SK-N-SH treated with all-trans-retinoic acid at 6 μM for 48 hours (cell line): ENCODE results near the gene OSBPL2.

Source experiments
- ARNTL ChIP-seq: fragments of 450-650 bp; formaldehyde crosslinking; IDR thresholded peaks from 2 replicates; pipeline ENCODE4 v1.5.0; 2020; ENCODE audit warnings: low read depth, mild to moderate bottlenecking, moderate library complexity, borderline replicate concordance
- ISL1 ChIP-seq: fragments of 250-450 bp; sonication (Bioruptor Pico); IDR thresholded peaks from 2 replicates; pipeline ENCODE4 v2.1.2; 2022; ENCODE audit warnings: mild to moderate bottlenecking, moderate library complexity
- PPARA ChIP-seq: fragments of 250-450 bp; sonication (Bioruptor Pico); IDR thresholded peaks from 2 replicates; pipeline ENCODE4 v1.5.0; 2020; ENCODE audit warnings: mild to moderate bottlenecking, borderline replicate concordance
- RARB ChIP-seq: fragments of 250-450 bp; sonication (Bioruptor Pico); IDR thresholded peaks from 2 replicates; pipeline ENCODE4 v1.8.0; 2021; ENCODE audit warnings: mild to moderate bottlenecking, moderate library complexity
- SNAI2 ChIP-seq: fragments of 250-450 bp; sonication (Bioruptor Pico); IDR thresholded peaks from 2 replicates; pipeline ENCODE4 v1.5.0; 2020; ENCODE audit warnings: mild to moderate bottlenecking, moderate library complexity
- TCF4 ChIP-seq: fragments of 250-450 bp; sonication (Bioruptor Pico); IDR thresholded peaks from 2 replicates; pipeline ENCODE4 v1.8.0; 2021; ENCODE audit warnings: mild to moderate bottlenecking, moderate library complexity, borderline replicate concordance
- TOX ChIP-seq: fragments of 250-450 bp; sonication (Bioruptor Pico); IDR thresholded peaks from 2 replicates; pipeline ENCODE4 v1.8.0; 2021; ENCODE audit warnings: mild to moderate bottlenecking, moderate library complexity, borderline replicate concordance
- ZFP3 ChIP-seq: fragments of 250-450 bp; sonication (Bioruptor Pico); IDR thresholded peaks from 2 replicates; pipeline ENCODE4 v1.5.0; 2020; ENCODE audit warnings: mild to moderate bottlenecking, moderate library complexity
- ZFP30 ChIP-seq: fragments of 450-650 bp; formaldehyde crosslinking; IDR thresholded peaks from 2 replicates; pipeline ENCODE4 v1.5.0; 2022; ENCODE audit warnings: mild to moderate bottlenecking, moderate library complexity
- ZNF70 ChIP-seq: fragments of 450-650 bp; formaldehyde crosslinking; IDR thresholded peaks from 2 replicates; pipeline ENCODE4 v1.5.0; 2020; ENCODE audit warnings: mild to moderate bottlenecking, moderate library complexity
- TF ChIP-seq, protein P1 (sequence below): fragments of 250-450 bp; sonication (Bioruptor Pico); IDR thresholded peaks from 2 replicates; pipeline ENCODE4 v1.5.1; 2021; ENCODE audit warnings: mild to moderate bottlenecking, moderate library complexity
- TF ChIP-seq, protein P2 (sequence below): fragments of 250-450 bp; sonication (Bioruptor Pico); IDR thresholded peaks from 2 replicates; pipeline ENCODE4 v1.5.1; 2020; ENCODE audit warnings: low read depth, mild to moderate bottlenecking, moderate library complexity
- TF ChIP-seq, protein P3 (sequence below): fragments of 250-450 bp; sonication (Bioruptor Pico); IDR thresholded peaks from 2 replicates; pipeline ENCODE4 v1.5.0; 2020; ENCODE audit warnings: mild to moderate bottlenecking, moderate library complexity
- TF ChIP-seq, protein P4 (sequence below): fragments of 250-450 bp; sonication (Bioruptor Pico); IDR thresholded peaks from 2 replicates; pipeline ENCODE4 v1.8.0; 2020; ENCODE audit warnings: mild to moderate bottlenecking, moderate library complexity, borderline replicate concordance

DNA sequence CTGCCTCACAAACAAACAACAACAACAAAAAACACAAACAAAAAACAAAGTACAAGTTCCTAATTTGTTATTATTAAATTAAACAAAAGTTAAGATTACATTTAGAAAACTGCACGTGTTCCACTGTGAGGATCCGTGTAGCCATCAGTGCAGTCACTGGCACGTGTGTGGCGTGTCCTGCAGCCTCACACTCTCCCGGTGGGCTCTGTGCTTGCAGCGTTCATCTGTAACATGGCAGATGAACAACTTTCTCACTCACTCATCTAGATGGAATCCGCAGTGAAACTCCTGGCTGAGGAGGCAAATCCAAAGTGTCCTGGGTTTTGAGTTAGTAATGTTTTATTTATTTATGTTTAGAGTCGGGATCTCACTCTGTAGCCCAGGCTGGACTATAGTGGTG lies 51.6 kb downstream of the OSBPL2 start:
- no peak for TF ChIP-seq TOX (CRISPR knock-in tag)
- no peak for TF ChIP-seq ZFP3 (CRISPR knock-in tag)
- TF ChIP-seq, protein P1, sequence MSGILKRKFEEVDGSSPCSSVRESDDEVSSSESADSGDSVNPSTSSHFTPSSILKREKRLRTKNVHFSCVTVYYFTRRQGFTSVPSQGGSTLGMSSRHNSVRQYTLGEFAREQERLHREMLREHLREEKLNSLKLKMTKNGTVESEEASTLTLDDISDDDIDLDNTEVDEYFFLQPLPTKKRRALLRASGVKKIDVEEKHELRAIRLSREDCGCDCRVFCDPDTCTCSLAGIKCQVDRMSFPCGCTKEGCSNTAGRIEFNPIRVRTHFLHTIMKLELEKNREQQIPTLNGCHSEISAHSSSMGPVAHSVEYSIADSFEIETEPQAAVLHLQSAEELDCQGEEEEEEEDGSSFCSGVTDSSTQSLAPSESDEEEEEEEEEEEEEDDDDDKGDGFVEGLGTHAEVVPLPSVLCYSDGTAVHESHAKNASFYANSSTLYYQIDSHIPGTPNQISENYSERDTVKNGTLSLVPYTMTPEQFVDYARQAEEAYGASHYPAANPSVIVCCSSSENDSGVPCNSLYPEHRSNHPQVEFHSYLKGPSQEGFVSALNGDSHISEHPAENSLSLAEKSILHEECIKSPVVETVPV (CRISPR knock-in tag): no peak
- TF ChIP-seq, protein P2, sequence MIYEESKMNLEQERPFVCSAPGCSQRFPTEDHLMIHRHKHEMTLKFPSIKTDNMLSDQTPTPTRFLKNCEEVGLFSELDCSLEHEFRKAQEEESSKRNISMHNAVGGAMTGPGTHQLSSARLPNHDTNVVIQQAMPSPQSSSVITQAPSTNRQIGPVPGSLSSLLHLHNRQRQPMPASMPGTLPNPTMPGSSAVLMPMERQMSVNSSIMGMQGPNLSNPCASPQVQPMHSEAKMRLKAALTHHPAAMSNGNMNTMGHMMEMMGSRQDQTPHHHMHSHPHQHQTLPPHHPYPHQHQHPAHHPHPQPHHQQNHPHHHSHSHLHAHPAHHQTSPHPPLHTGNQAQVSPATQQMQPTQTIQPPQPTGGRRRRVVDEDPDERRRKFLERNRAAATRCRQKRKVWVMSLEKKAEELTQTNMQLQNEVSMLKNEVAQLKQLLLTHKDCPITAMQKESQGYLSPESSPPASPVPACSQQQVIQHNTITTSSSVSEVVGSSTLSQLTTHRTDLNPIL: no peak
- no peak for TF ChIP-seq ZFP30 (CRISPR knock-in tag)
- no peak for TF ChIP-seq SNAI2 (CRISPR knock-in tag)
- TF ChIP-seq ARNTL: no peak
- TF ChIP-seq, protein P3, sequence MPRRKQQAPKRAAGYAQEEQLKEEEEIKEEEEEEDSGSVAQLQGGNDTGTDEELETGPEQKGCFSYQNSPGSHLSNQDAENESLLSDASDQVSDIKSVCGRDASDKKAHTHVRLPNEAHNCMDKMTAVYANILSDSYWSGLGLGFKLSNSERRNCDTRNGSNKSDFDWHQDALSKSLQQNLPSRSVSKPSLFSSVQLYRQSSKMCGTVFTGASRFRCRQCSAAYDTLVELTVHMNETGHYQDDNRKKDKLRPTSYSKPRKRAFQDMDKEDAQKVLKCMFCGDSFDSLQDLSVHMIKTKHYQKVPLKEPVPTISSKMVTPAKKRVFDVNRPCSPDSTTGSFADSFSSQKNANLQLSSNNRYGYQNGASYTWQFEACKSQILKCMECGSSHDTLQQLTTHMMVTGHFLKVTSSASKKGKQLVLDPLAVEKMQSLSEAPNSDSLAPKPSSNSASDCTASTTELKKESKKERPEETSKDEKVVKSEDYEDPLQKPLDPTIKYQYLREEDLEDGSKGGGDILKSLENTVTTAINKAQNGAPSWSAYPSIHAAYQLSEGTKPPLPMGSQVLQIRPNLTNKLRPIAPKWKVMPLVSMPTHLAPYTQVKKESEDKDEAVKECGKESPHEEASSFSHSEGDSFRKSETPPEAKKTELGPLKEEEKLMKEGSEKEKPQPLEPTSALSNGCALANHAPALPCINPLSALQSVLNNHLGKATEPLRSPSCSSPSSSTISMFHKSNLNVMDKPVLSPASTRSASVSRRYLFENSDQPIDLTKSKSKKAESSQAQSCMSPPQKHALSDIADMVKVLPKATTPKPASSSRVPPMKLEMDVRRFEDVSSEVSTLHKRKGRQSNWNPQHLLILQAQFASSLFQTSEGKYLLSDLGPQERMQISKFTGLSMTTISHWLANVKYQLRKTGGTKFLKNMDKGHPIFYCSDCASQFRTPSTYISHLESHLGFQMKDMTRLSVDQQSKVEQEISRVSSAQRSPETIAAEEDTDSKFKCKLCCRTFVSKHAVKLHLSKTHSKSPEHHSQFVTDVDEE: no peak
- TF ChIP-seq PPARA (CRISPR knock-in tag): no peak
- TF ChIP-seq, protein P4, sequence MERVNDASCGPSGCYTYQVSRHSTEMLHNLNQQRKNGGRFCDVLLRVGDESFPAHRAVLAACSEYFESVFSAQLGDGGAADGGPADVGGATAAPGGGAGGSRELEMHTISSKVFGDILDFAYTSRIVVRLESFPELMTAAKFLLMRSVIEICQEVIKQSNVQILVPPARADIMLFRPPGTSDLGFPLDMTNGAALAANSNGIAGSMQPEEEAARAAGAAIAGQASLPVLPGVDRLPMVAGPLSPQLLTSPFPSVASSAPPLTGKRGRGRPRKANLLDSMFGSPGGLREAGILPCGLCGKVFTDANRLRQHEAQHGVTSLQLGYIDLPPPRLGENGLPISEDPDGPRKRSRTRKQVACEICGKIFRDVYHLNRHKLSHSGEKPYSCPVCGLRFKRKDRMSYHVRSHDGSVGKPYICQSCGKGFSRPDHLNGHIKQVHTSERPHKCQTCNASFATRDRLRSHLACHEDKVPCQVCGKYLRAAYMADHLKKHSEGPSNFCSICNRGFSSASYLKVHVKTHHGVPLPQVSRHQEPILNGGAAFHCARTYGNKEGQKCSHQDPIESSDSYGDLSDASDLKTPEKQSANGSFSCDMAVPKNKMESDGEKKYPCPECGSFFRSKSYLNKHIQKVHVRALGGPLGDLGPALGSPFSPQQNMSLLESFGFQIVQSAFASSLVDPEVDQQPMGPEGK (CRISPR knock-in tag): no peak
- no peak for TF ChIP-seq RARB
- TF ChIP-seq ZNF70 (CRISPR knock-in tag): no peak
- TF ChIP-seq ISL1 (CRISPR knock-in tag): no peak
- TF ChIP-seq TCF4 (CRISPR knock-in tag): no peak
